Astrocyte (in vitro differentiated cells and primary cell): ENCODE data around the gene ACAP3.

Experiments used
- EZH2 ChIP-seq: IDR thresholded peaks from 2 replicates; pipeline ENCODE4 v1.6.1; 2012; ENCODE audit warnings: mild to moderate bottlenecking, low read length, inconsistent platforms; ENCODE audit not compliant: insufficient read depth
- TF ChIP-seq, protein P1 (sequence below): IDR thresholded peaks from 2 replicates; pipeline ENCODE4 v1.5.1; 2011; ENCODE audit warnings: low read depth, mild to moderate bottlenecking, inconsistent platforms, low read length, moderate library complexity; ENCODE audit not compliant: insufficient read depth

GRCh38 chr1:1273512-1274298 lies 34.0 kb downstream of the ACAP3 start, which contains the start of gene UBE2J2:
- TF ChIP-seq, protein P1, sequence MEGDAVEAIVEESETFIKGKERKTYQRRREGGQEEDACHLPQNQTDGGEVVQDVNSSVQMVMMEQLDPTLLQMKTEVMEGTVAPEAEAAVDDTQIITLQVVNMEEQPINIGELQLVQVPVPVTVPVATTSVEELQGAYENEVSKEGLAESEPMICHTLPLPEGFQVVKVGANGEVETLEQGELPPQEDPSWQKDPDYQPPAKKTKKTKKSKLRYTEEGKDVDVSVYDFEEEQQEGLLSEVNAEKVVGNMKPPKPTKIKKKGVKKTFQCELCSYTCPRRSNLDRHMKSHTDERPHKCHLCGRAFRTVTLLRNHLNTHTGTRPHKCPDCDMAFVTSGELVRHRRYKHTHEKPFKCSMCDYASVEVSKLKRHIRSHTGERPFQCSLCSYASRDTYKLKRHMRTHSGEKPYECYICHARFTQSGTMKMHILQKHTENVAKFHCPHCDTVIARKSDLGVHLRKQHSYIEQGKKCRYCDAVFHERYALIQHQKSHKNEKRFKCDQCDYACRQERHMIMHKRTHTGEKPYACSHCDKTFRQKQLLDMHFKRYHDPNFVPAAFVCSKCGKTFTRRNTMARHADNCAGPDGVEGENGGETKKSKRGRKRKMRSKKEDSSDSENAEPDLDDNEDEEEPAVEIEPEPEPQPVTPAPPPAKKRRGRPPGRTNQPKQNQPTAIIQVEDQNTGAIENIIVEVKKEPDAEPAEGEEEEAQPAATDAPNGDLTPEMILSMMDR = no peak
- TF ChIP-seq EZH2 = no peak
